CMK (cell line): ENCODE measurements around the gene ITPR1.
A peak's percentile ranks its signal among the peaks of the same experiment; 100 is the strongest.

Experiments used
- DNase-seq: peaks from one replicate; pipeline ENCODE4 v3.0.0-alpha.2; 2010; ENCODE audit warnings: low read depth

The ITPR1 gene

DNA sequence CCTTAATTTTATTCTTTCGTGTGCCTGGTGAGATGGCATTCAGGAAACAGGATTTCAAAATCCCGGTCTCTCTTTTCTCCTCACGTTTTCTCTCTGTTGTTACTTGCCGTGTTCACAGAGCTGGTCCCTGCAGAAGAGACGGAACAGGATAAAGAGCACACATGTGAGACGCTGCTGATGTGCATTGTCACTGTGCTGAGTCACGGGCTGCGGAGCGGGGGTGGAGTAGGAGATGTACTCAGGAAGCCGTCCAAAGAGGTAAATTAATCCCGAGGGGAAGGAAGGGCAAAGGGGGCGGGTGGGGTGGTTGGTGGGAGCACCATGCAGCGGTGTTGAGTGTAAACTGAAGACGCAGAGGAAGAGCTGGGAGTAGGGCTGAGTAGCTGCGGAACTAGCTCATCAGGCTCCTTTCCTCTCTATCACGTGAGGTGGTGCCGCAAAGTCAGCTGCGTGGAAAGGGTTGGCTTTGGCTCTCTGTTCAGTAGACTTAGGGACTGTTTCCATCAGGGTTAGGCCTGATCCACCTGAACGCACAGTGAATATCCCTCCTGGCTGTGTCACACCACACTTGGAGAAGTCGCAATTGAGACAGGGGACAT, 321.3 kb downstream of the ITPR1 start:
- no peak for DNase-seq

DNA sequence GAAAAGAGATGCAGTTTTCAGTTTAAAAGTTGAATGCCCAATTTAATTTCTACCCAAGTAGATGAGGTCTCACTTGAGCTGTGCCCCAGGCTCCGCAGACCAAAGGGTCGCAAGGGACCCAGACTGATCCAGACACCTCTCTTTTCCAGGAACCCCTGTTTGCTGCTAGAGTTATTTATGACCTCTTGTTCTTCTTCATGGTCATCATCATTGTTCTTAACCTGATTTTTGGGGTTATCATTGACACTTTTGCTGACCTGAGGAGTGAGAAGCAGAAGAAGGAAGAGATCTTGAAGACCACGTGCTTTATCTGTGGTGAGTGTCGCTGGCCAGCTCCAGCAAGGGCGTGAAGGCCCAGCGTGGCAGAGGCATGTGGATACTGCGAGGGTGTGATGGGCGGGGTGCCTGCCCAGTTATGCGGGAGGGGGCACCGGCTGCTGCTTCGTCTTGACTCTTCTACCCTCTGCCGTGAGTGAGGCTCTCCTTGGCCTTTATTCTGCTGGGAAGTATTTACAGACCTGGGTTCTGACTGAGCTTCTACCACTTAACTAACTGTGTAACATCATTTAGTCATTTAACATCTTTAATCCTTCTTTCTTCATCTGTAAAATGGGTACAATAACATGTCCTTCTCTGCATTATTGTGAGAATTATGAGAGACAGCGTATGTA, 321.9 kb downstream of the ITPR1 start:
- no peak for DNase-seq

DNA sequence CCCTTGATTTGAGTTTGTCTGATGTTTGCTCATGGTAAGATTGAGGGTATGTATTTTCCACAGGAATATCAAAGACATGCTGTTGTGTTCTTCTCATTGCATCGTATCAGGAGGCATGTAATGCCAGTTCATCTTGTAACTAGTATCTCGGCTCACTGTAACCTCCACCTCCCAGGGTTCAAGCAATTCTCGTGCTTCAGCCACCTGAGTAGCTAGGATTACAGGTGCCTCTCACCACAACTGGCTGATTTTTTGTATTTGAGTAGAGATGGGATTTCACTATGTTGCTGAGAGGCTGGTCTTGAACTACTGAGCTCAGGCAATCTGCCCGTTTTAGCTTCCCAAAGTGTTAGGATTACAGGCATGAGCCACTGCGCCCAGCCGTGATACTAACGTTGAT, 323.2 kb downstream of the ITPR1 start:
- DNase-seq: no peak

DNA sequence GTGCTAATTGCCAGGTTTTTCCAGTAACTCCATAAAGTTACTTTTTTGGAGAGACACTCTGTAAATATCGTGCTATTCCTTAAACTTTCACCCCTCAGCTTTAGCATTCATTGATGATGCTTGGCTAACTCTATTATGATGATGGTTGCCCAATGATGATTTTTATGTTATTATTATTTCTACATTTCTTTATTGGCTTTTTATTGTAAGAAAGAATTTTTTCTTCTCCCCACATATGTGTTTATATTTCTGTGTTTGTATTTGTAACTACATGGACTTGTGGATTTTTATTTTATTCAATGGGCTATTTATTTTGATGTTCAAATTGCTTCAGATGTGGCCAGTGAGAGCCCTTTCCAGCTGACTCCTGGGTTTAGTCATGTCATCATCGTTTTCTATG, 323.6 kb downstream of the ITPR1 start:
- no peak for DNase-seq

DNA sequence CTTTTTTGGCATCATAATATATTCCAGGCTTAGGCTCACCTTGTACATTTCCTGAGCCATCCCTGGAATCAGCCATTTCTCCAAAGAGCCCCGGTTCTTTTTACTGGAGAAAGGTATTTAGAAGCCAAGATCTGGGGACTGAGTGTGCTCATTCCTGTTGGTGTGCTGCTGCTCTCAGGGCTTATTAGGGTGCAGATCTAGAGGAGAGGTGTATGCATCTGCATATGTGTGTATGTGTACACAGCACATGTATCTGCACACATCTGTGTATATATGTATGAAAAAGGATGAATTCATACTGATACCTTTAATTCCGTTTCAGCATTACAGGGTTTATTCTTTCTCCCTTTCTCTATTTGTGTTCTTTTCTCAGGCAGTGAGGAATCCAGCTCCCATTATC, 324.0 kb downstream of the ITPR1 start:
- no peak for DNase-seq

DNA sequence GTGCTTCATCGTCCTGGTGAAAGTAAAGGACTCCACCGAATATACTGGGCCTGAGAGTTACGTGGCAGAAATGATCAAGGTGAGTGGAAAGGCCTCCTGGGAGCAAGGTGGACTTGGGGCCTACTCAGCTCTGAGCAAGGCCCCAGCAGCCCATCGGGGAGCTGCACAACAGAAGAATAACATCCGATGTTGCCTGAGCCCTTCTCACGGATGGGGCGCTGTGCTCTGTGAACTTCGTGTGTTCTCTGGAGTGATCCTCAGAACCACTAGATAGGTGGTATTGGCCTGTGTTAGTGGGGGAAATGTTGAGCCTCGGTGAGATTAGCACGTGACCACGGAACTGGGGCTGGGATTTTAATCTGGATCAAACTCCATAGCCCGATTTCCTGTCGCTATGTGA, 325.0 kb downstream of the ITPR1 start:
- DNase-seq: no peak

DNA sequence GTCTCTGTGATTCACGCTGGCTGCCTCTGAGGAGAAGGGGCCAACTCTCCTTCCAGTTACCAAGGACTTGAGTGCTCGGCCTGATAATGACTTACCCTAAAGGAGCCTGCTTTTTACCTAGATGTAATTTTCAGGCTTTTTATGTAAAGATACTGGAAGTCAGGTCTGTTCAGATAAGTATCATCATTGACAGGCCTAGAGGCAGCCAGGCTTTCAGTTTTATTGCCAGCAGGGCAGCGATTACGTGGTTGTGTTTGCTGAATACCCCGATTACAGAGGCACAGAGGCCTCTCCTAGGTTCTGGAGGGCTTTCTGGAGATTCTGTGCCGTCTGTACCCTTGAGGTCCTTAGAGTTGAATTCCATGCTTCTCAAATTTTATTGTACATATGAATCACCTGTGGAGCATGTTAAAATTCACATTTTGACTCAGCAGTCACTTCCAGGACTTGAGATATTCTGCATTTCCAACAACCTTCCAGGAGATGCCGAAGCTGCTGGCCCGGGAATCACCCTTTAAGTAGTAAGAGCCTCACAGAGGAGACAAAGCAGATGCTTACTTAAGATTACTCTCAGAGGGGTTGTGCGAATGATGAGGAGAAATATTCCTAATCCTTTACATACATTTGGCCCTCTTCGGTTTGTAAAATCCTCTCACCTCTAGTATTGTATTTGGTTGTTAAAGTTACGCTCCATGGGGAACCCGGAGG, 326.0 kb downstream of the ITPR1 start:
- no peak for DNase-seq

DNA sequence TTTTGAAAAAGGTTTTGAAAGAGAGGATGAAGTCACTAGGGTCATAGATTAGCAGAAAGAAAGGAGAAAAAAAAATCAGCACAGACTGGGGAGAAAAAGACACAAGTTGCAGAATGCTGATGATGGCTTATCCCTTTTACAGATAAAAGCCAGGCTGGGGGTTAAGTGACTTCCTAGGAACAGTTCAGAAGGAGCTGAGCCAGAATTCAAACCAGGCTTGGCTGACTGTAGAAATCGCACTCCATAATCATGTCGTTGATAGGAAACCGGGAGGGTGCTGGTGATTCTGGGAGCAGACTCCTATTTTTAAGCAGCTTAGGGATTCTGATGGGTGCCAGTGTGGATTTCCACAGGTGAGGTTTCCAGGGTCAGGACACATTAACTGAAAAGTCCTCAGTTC, 326.6 kb downstream of the ITPR1 start:
- DNase-seq: no peak

DNA sequence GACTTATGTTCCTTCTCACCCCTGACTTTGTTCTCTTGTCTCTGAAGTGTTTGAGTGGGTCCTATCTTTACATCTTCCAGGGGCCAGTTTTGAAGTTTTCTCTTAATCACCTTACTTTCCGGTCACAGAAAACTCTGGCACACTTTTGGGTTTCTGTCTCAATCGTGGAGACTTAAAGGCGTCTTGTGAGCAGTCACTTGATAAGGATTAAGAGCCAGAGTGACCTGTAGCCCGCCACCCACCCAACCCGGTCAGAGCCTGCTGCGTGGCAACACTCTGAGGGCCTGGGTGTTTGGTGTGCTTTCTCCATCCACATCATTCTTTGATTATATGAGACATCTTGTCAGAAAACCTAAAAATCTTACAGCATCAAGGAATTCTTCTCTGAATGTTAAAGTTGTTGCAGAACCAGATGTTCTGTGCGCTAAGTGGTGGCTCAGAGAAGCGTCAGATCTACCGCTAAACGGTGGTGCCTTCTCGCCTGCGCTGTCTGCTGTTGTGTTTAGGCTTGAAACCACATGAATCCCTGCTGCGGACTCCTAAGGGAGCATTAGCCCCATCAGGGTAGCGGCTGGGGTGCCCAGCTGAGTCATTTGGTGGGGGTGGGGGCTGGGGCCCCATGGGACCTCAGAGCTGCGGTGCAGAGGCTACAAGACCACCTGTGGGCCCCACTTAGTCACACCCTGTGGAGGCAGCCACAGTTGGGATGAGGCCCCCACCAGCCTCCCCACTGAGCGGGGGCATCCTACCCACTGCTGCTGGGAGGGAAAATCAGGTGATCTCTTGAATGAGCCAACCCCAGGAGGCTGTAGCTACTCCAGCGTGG, 327.4 kb downstream of the ITPR1 start:
- no peak for DNase-seq

DNA sequence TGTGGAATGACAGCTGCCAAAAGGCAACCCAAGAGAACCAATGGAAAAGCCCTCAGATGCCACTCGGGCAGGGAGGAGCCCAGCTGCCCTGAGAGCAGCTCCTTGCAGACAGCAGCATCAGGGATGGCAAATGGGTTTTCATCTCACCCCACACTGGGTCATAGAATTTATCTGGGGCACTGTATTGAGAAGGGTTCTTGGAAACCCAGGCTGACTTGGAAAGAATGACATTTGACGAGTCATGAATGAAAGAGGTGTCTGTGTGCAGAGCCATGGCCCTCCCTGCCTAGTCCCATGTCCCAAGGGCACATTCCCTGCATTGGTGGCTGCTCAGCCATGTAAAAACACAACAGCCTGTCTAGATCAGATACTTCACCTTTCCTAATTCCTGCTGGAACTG, 328.2 kb downstream of the ITPR1 start:
- no peak for DNase-seq

DNA sequence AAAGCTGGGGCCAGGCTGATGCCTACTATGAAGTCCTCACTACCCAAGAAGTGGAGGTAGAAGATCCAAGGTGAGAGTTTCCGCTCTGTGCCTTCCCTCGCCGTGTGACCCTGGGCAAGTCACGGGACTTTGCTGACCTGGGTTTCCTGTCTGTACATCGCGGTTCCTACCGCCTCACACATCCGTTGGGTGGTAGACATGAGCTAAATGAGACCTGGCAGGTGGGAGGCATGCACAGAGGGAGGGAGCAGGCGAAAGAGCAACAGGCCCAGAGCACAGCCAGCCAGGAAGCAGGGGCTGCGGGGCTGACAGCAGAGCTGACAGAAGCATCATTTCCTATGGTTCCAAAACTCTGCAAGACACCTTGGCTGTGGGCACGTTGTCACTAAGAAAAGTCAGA, 328.8 kb downstream of the ITPR1 start:
- DNase-seq: no peak

DNA sequence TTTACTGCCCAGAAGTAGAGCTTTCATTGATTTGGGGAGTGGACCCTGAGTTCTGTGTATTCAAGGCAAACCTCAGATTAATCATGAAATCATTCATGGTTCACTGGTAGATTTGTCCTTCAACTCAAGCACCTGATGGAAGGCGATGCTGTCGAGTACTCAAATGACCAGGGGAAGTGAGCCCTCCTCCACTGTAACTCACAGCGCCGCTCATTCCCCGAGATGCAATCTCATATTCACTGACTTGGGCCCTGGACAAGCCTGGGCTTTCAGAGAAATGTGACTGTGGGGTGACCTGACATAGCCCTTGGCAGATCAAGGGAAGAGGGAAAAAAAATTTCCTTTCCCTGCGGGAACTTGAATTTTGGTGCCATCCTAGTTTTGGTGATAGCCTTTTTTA, 329.4 kb downstream of the ITPR1 start:
- DNase-seq: no peak

DNA sequence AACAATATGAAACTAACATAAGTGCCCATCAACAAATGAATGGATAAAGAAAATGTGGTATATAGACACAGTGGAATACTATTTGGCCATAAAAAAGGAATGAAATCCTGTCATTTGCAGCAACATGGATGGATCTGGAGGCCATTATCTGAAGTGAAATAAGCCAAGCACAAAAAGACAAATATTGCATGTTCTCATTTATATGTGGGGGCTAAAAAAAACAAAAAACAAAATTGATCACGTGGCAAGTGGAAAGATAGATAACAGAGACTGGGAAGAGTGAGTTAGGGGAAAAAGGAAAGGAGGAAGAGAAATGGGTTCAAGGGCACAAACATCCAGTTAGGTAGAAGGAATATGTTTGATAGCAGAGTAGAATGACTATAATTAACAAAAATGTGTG, 330.2 kb downstream of the ITPR1 start:
- no peak for DNase-seq

DNA sequence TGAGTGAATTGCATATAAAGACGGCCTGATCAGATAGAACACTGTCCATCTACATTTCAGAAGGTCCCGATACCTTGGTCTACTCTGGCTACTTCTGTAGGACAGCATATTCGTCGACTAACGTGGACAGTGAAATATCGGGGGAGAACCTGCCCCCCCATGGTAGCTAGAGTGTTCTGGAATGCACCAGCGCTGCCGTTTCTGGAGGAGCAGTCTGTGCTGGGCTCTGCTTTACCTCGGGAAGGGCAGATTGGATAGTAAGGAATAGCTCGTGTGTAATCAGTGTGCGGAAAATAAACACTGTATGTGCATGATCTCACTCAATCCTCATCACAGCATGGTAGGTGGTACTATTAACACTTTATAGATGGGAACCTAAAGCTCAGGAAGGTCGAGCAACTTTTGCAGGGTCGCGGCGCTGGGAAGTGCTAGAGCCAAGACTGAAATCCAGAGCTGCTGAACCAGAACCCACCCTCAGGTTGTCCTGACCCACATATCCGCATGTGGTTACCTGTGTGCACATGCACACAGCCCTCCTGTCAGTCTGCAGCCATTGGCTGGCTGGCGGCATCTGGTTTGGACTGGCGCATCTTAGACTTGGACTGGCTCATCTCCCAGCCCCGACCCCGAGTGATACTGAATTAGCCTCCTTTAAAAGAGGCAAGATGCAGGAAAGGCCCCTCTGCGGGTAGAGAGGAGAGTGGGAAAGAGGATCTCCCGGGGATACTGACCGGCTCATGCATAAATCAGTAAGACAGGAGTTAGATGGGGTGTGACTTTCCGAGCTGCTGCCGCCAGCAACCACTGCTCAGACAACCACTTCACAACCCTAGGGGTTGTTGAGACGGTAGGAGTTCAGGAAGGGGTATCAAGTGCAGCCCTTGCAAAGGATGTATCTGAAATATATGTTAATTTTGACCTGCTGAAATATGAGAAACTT, 331.1 kb downstream of the ITPR1 start:
- no peak for DNase-seq

DNA sequence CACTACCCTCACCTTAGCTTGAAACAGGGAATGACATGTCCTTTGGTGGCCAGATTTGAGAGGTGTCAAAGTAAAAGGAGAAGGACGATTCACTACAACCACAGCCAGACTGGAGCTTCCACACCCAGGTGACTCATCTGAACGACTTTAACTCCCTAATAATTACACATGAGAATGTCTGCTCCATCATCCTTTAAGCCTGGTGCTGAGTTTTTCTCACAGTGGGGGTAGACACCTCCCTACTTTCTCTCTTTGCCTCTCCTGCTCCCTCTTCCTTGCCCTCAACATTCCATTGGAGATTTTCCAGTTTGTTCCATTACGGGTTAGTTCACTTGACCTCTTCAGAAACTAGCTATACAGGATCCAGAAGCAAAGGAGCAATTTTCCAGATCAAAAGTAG, 331.8 kb downstream of the ITPR1 start:
- no peak for DNase-seq

DNA sequence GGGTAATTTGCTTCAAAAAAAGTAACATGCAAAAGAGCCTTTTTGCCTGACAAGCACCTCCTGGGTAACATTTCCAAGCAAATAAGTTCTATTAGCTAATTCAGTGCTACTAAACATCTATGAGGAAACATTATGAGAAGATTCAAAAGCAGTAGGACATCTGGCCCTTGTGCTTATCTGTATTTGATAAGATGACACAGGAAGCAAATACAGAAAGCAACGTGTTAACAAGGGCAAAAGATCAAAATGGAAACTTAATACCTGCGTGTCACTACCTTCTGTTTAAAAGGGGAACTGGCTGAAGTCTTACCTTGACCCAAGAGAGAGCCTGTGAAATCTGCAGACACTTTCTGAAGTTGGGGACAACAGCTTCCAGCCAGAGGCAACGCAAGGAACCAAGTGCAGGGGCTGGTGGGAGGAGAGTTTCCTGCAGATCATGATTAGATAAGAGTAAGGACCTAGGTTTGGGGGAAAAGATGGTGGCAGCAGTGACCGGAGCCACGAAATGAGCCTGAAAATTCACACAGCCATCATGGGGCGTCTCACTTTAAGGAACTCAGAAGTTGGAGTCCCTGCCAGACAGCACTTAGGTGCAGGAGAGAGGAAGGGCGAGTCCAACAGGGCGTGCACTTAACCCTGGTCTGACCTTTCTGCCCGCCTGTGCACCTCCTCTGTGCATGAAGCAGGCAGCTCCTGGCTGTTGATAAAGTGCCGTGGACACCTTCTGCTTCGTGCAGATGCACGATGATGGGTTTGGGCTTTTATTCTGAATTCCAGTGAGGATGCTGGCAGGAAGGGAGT, 332.5 kb downstream of the ITPR1 start:
- DNase-seq: peak; percentile 72

DNA sequence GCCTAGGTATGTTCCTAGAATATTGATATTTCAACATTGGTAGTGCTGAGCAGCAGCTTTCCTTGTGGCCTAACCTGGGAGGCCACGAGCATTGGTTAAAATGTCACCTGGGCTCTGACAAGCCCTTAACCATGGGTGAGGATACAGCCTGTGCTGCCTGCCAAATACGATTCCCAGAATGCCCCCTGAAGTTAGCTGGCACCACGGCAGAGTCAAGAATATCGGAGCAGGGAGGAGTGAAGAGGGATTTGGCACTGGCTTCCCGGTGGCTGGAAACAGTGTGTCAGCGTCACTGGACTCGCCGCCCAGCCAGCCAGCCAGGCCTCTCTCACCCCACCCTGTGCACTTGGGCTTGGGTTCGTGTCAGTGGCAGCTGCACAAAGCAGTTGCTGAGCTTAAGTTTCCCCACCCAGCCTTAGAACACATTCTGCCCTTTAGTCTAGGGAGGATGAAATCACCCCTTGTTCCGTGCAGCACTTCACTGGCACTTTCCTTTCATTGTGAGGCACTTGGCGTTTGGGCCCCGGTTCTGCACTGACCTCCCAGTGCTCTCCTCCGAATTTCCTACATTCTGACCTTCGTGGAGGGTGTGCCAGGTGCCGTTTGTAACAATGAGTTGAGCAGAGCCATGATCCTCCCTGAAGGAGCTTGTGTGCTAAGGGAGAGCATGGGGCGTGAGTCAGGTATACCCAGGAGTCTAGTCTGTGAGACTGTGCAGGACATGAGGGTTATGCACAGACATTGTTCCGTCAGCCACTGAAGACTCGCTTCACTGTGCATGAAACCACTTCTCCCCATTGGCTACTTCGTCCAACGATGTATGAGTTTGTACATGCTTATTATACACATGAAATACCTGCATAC, 333.3 kb downstream of the ITPR1 start:
- no peak for DNase-seq

DNA sequence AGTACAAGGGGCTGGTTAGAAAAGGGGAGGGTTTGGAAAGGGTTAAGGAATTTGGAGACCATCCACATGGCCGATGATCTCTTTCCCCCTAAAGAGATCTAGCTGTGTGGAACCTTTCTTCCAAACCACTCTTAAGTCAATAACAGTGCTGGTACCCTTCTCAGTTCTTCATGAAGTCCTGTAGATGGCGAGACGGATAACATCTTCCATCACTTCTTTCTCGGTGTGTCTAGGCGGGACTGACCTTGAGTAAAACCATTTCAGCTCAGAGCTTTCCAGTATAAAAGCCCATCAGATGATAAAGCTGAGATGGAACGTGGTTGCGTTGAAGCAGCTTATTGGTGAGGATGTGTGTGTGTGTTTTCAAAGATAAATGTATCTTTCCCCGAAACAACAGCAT, 334.6 kb downstream of the ITPR1 start:
- no peak for DNase-seq

DNA sequence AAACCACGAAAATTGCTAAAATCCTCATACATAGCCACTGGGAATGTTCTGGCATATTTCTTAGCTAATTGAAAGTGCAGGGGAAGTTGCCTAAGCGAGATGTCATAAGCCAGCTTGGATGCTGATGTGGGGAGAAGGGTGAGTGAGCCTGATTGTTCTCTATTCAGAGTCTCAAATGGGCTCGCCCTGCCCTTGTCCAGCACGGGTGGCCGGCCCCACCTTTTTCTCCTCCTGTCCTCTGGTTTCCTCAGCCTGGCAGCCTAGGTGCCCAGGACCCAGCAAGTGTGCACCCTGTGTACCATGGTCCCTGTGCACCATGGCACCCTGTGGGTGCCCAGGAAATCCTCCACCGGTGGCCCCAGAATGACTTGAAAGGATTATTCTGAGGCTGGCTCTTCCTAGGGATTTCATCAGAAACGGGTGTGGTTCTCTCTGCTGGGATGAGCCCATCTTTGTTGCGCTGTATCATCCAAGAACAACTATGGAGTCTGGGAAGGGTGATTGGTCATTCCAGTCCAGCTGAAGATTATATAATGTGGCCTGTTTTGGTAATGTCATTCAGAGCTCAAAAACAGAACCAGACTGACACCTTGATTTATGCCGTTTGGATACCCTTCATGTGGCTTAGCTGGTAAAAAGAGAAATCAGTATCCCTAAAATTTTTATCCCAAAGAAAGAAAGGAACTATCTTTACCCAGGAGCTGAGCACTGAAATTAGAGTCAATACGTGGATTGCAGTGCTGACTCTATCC, 335.3 kb downstream of the ITPR1 start:
- no peak for DNase-seq
